ENCODE data around the gene CADM2.

The CADM2 gene

GRCh38 chr3:85800676-85801075, 841.9 kb downstream of the CADM2 start:
- no peak for DNase-seq (ENCODE audit: low read depth)

- no peak for DNase-seq (ENCODE audit: low read depth)
Observed at GRCh38 chr3:85801955-85802354, 843.2 kb downstream of the CADM2 start.

DNA sequence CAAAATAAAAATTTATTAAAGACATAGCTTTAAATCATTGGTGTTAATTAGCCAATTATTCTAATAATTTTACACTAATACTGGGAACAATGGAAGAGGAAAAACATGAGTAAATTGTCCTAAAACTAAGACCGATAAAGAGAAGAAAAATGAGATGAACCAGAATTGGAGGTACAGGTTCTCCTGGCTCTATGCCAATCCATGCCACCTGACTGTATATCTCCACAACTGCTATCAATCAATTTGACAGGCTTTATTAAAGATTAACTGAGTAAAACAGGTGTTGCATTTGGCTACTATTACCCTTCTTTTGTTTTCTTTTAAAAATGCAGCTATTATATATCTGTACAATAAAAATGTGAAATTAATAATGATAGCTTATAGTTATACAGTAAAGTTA, 850.0 kb downstream of the CADM2 start:
- no peak for DNase-seq (ENCODE audit: low read depth)

DNA sequence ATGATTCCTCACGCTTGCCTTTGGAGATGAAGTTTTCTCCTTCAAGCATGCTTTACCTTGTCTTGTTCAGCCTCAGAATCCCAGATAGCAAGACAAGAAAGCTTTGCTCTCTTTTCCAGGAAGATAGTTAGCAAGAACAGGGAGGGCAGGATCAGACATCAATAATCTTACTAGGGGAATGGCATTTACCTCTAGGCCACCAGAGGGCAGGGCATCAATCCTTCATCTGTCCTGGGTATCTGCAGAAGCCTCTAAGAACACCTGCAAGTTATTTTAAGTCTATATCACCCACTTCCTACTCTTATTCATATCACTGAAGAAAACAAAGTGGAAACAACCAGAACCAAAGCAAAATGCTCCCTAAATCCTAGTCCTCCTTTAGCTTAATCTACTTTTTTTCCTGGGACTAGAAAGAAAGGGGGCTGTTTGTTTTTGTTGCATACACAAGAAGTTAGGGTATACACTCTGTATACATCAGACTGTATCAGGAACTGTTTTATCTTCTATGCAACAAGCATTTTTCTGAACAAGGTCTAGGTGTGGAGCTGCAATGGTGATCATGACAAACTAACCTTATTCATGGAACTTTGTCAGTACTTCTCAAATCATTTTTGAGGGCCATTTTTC, 862.5 kb downstream of the CADM2 start:
- DNase-seq (ENCODE audit: low read depth): no peak

- no peak for DNase-seq (ENCODE audit: low read depth)
Observed at GRCh38 chr3:85835857-85836440, 877.2 kb downstream of the CADM2 start.

- DNase-seq (ENCODE audit: low read depth): no peak
Observed at GRCh38 chr3:85837402-85837801, 878.6 kb downstream of the CADM2 start.

GRCh38 chr3:85838921-85839320, 880.1 kb downstream of the CADM2 start:
- no peak for DNase-seq (ENCODE audit: low read depth)

- no peak for DNase-seq (ENCODE audit: low read depth)
Observed at GRCh38 chr3:85842081-85842480, 883.3 kb downstream of the CADM2 start.

DNA sequence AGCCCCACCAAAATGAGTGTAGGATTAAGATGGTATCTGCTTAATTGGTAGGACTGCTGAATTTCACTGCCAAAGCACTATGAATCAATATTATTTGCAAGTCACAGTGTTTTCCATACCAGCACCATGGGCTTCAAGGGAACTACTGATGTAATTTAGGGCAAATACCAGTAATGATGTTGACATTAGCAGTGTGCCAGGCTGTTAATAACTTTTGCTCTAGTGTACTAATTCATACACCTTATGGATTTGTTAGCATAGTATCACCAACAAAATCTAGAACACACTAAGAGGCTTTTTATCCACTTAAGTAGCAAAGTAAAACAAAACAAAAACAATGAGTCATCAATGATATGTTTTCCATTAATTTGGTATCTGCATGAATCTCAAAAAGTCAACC, 888.2 kb downstream of the CADM2 start:
- no peak for DNase-seq (ENCODE audit: low read depth)

- no peak for DNase-seq (ENCODE audit: low read depth)
Observed at GRCh38 chr3:85851071-85851470, 892.3 kb downstream of the CADM2 start.

- DNase-seq (ENCODE audit: low read depth): no peak
Observed at GRCh38 chr3:85853805-85854204, 895.0 kb downstream of the CADM2 start.

GRCh38 chr3:85862893-85863455, 904.2 kb downstream of the CADM2 start:
- DNase-seq (ENCODE audit: low read depth): no peak

DNA sequence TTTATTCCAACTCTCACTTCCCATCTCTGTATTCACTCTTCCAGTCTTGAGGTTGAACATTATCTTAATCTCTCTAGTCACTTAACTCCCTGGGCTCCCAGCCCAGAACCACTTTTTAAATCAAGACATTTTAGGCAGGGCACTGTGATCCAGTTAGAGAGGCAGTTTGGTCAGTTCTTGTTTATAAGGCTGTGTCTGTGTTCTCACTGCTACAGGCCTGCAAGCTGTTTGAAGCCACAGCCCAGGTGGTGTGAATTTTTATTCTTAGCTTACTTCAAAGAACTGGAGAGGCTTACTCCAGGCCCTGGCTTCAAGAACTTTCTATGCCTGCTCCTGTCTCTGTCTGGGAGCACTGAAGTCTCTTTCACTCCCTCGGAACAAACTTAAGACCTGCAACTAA, 906.1 kb downstream of the CADM2 start:
- no peak for DNase-seq (ENCODE audit: low read depth)

- no peak for DNase-seq (ENCODE audit: low read depth)
Observed at GRCh38 chr3:85867072-85867471, 908.3 kb downstream of the CADM2 start.

- DNase-seq (ENCODE audit: low read depth): no peak
Observed at GRCh38 chr3:85875589-85875988, 916.8 kb downstream of the CADM2 start.

GRCh38 chr3:85877631-85878030, 918.8 kb downstream of the CADM2 start:
- no peak for DNase-seq (ENCODE audit: low read depth)

DNA sequence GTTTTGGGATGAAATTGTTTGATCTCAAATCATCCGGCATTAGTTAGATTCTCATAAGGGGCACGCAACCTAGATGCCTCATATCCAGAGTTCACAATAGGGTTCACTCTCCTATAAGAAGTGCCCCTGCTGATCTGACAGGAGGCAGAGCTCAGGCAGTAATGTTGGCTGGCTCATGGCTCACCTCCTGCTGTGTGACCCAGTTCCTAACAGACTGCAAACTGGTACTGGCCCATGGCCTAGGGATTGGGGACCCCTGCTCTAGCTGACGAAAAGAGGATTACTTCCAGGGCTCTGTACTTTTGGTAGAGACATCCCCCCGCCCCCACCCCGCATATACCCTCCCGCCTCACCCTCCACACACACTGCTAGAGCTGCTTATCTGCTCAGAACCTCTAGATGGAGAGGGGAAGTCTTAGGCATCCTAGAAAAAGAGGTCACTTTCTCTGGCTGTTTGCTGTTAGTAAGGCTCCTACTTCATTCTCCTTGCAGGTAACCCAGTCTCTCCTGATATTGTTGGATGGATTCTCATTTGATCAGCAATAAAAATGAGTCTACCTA, 923.1 kb downstream of the CADM2 start:
- DNase-seq (ENCODE audit: low read depth): no peak

- no peak for DNase-seq (ENCODE audit: low read depth)
Observed at GRCh38 chr3:85890043-85890555, 931.3 kb downstream of the CADM2 start.

GRCh38 chr3:85903434-85903833, 944.6 kb downstream of the CADM2 start:
- DNase-seq (ENCODE audit: low read depth): no peak

- no peak for DNase-seq (ENCODE audit: low read depth)
Observed at GRCh38 chr3:85912980-85913379, 954.2 kb downstream of the CADM2 start.

GRCh38 chr3:85922374-85922773, 963.6 kb downstream of the CADM2 start:
- DNase-seq (ENCODE audit: low read depth): no peak

DNA sequence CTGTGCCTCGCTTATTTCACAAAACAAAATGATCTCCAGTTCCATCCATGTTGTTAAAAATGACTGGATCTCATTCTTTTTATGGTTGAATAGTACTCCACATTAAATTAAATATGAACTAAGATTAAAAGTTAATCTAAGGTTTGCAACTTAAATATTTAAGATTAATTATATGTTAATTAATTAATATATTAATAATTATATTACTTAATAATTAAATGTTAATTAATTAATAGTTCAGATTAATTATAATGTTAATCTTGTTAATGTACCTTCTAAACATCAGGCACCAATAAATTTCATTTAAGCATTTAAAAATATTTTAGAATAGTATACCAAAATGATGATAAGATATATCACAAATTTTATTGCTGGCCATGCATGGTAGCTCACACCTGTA, 971.9 kb downstream of the CADM2 start:
- DNase-seq (ENCODE audit: low read depth): no peak

DNA sequence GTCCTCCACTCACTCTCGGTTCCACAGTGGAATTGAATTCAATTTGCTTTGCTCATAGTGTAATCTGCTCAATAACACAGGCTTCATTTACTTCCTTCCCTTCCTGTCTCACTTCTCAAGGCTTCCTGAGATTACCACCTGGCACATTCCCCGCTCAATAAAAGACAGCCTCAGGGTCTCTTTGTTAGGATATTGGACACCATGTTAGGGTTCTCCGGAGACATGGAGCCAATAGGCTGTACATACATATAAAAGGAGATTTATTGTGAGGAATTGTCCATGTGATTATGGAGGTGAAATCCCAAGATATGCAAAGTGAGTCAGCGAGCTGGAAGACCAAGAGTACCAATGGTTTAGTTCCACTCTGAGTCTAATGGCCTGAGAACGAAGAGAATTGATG, 974.5 kb downstream of the CADM2 start:
- DNase-seq (ENCODE audit: low read depth): no peak
